Stimulated activated effector memory CD8-positive, alpha-beta T cell treated with anti-CD3 and anti-CD28 coated beads, Interleukin-12 subunit alpha, Interleukin-12 subunit beta, amount 100 ng/mL, for 72 hours (primary cell): ENCODE data around the gene IRF9.

Source experiments
- ATAC-seq: fragments of 150-1000 bp; cut with Tn5 transposase; 2 replicates; pipeline ENCODE4 v1.10.0; 2021
- DNase-seq, 2 donors: peaks; one replicate each; pipeline ENCODE4 v3.0.0; 2021 to 2022; ENCODE audit warnings: low spot score in 2 of 2
- H3K27ac Mint-ChIP-seq: one replicate; pipeline ENCODE4 v1.8.0; 2022; ENCODE audit warnings: mild to moderate bottlenecking, mixed read lengths
- H3K36me3 Mint-ChIP-seq: one replicate; pipeline ENCODE4 v1.8.0; 2022; ENCODE audit warnings: mild to moderate bottlenecking, mixed read lengths
- H3K4me1 Mint-ChIP-seq: one replicate; pipeline ENCODE4 v1.8.0; 2022; ENCODE audit warnings: mixed read lengths
- H3K4me3 Mint-ChIP-seq: one replicate; pipeline ENCODE4 v1.8.0; 2022; ENCODE audit warnings: mild to moderate bottlenecking, mixed read lengths
- H3K9me3 Mint-ChIP-seq: one replicate; pipeline ENCODE4 v1.8.0; 2022; ENCODE audit warnings: mixed read lengths

IRF9 gene

GRCh38 chr14:24150567-24150966, 10.5 kb upstream of the IRF9 start:
- Mint-ChIP-seq H3K27ac (peak overlapping the region; percentile 65), H3K4me1 (peaks cover 41% of the 10 kb centered on the region), H3K36me3 (peaks cover 82% of the 10 kb centered on the region), H3K9me3 (no peaks in the 10 kb centered on the region), H3K4me3 (no peak overlapping the region)
- ATAC-seq (no peak), DNase-seq (no peak)

DNA sequence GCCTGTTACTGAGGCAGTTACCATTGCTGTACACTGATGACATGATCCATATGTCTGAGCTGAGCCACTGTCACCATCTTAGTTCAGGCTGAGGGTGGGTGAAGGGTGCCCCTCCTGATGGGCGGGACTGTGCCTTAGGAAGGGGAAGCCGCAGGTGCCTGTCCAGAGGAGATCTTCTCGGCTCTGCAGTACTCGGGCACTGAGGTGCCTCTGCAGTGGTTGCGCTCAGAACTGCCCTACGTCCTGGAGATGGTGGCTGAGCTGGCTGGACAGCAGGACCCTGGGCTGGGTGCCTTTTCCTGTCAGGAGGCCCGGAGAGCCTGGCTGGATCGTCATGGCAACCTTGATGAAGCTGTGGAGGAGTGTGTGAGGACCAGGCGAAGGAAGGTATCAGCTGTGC, 10.1 kb upstream of the IRF9 start:
- ATAC-seq (no peak), DNase-seq (no peak)
- H3K9me3 Mint-ChIP-seq, result no peaks in the 10 kb centered on the region
- H3K4me1 Mint-ChIP-seq, result peaks cover 38% of the 10 kb centered on the region
- H3K36me3 Mint-ChIP-seq, result peaks cover 82% of the 10 kb centered on the region
- peak overlapping the region; percentile 65 for H3K27ac Mint-ChIP-seq
- no peak overlapping the region for H3K4me3 Mint-ChIP-seq

GRCh38 chr14:24151404-24152080, 9.5 kb upstream of the IRF9 start:
- H3K4me1 Mint-ChIP-seq, result peaks cover 34% of the 10 kb centered on the region
- DNase-seq (no peak), ATAC-seq (no peak)
- no peak overlapping the region for H3K4me3 Mint-ChIP-seq
- peaks cover 82% of the 10 kb centered on the region for H3K36me3 Mint-ChIP-seq
- H3K27ac Mint-ChIP-seq, result peak overlapping the region; percentile 29
- H3K9me3 Mint-ChIP-seq, result no peaks in the 10 kb centered on the region

- ATAC-seq, result no peak
- Mint-ChIP-seq H3K36me3 (peaks cover 100% of the 10 kb centered on the region), H3K27ac (peak overlapping the region; percentile 81), H3K4me3 (no peak overlapping the region), H3K4me1 (peaks cover 14% of the 10 kb centered on the region), H3K9me3 (no peaks in the 10 kb centered on the region)
- no peak for DNase-seq
Observed at GRCh38 chr14:24155100-24155499, 6.0 kb upstream of the IRF9 start.

- ATAC-seq, result no peak
- peak overlapping the region; percentile 79 for H3K27ac Mint-ChIP-seq
- DNase-seq, result no peak
- H3K4me1 Mint-ChIP-seq, result peaks cover 20% of the 10 kb centered on the region
- peaks cover 100% of the 10 kb centered on the region for H3K36me3 Mint-ChIP-seq
- H3K4me3 Mint-ChIP-seq, result no peak overlapping the region
- H3K9me3 Mint-ChIP-seq, result no peaks in the 10 kb centered on the region
Observed at GRCh38 chr14:24156840-24157239, 4.2 kb upstream of the IRF9 start.

GRCh38 chr14:24157331-24157730, 3.7 kb upstream of the IRF9 start:
- DNase-seq, result no peak
- no peak overlapping the region for H3K4me3 Mint-ChIP-seq
- ATAC-seq, result no peak
- H3K9me3 Mint-ChIP-seq, result no peaks in the 10 kb centered on the region
- peaks cover 24% of the 10 kb centered on the region for H3K4me1 Mint-ChIP-seq
- H3K27ac Mint-ChIP-seq, result peak overlapping the region; percentile 79
- peaks cover 100% of the 10 kb centered on the region for H3K36me3 Mint-ChIP-seq

DNA sequence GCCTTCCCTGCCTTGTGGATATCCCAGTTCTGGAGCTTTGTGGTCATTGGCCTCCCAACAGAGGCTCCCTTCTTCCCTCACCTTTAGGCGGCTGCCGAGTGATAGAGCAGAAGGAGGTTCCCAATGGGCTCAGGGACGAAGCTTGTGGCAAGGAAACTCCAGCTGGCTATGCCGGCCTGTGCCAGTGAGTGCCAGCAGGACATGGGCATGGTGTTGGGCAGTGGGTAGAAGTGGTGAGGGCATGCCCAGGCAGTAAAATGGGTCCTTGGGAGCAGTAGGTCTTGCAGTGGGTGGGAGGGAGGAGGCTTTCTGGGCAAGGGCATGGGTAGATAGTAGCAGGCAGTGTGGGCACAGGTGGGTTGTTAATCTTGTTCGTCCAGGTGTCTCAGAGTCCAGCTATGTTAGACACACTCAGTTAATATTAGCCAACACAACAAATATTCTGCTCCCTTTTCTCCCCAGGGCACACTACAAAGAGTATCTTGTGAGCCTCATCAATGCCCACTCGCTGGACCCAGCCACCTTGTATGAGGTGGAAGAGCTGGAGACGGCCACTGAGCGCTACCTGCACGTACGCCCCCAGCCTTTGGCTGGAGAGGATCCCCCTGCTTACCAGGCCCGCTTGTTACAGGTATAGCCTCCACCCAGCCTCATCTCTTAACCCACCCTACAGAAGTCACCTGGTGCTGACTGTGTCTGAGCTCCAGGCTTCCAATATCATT, 1.1 kb upstream of the IRF9 start:
- Mint-ChIP-seq H3K4me1 (peaks cover 49% of the 10 kb centered on the region), H3K9me3 (no peaks in the 10 kb centered on the region), H3K36me3 (peaks cover 100% of the 10 kb centered on the region), H3K4me3 (peak overlapping the region; percentile 94), H3K27ac (peak overlapping the region; percentile 99)
- ATAC-seq (no peak), DNase-seq (no peak)

DNA sequence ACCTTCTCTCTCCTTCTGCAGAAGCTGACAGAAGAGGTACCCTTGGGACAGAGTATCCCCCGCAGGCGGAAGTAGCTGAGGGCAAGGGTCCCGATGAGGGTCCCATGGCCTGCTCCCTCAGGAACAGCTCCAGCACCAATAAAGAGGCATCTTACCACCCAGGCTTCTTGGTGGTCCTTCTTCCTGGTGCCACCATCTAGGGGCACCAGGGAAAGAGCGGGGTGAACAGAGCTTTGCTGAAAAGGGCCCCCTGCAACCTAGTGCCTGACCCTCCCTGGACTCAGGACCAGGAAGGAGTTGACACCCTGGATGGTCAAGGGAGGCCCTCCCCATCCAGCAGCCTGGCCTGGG, 591 bp upstream of the IRF9 start:
- Mint-ChIP-seq H3K36me3 (peaks cover 100% of the 10 kb centered on the region), H3K27ac (peak overlapping the region; percentile 99), H3K4me3 (peak overlapping the region; percentile 94), H3K4me1 (peaks cover 54% of the 10 kb centered on the region), H3K9me3 (no peaks in the 10 kb centered on the region)
- DNase-seq, result no peak
- no peak for ATAC-seq

DNA sequence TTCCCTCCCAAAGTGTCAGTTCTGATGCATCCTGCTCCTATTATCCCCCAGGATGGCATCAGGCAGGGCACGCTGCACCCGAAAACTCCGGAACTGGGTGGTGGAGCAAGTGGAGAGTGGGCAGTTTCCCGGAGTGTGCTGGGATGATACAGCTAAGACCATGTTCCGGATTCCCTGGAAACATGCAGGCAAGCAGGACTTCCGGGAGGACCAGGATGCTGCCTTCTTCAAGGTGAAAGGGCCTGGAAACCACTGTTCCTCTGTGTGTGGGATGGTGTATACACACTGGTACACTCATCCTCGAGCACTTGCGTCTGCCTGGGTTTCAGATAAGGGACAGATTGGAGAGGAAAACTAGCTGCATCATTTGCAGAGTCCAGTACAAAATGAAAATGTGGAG, 1.0 kb downstream of the IRF9 start:
- DNase-seq (no peak), ATAC-seq (no peak)
- H3K27ac Mint-ChIP-seq, result peak overlapping the region; percentile 99
- peak overlapping the region; percentile 94 for H3K4me3 Mint-ChIP-seq
- H3K36me3 Mint-ChIP-seq, result peaks cover 100% of the 10 kb centered on the region
- H3K4me1 Mint-ChIP-seq, result peaks cover 70% of the 10 kb centered on the region
- H3K9me3 Mint-ChIP-seq, result no peaks in the 10 kb centered on the region

- H3K27ac Mint-ChIP-seq, result peak overlapping the region; percentile 99
- ATAC-seq, result no peak
Observed at GRCh38 chr14:24164518-24164991, 3.5 kb downstream of the IRF9 start.

DNA sequence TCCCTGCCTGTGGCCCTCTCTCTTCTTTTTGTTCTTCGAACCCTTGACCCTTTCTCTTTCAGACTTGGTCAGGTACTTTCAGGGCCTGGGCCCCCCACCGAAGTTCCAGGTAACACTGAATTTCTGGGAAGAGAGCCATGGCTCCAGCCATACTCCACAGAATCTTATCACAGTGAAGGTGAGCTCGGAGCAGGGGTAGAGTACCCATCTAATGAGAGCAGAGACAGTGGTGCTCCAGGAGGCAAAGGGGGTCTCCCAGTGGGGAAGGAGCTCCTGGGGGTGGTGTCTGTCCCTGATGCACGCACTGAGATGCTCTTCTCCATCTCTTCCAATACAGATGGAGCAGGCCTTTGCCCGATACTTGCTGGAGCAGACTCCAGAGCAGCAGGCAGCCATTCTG, 4.7 kb downstream of the IRF9 start:
- Mint-ChIP-seq H3K4me3 (no peak overlapping the region), H3K4me1 (peaks cover 72% of the 10 kb centered on the region), H3K36me3 (peaks cover 100% of the 10 kb centered on the region), H3K27ac (peak overlapping the region; percentile 99), H3K9me3 (no peaks in the 10 kb centered on the region)
- no peak for ATAC-seq
- DNase-seq, result no peak

More at GRCh38 chr14:24164518-24164991, 3.5 kb downstream of the IRF9 start:
- peaks cover 100% of the 10 kb centered on the region for H3K36me3 Mint-ChIP-seq
- no peaks in the 10 kb centered on the region for H3K9me3 Mint-ChIP-seq
- DNase-seq, result no peak
- H3K4me3 Mint-ChIP-seq, result peak overlapping the region; percentile 17
- H3K4me1 Mint-ChIP-seq, result peaks cover 82% of the 10 kb centered on the region

- ATAC-seq (no peak), DNase-seq (no peak)
- Mint-ChIP-seq H3K4me1 (peaks cover 71% of the 10 kb centered on the region), H3K27ac (peak overlapping the region; percentile 6), H3K9me3 (no peaks in the 10 kb centered on the region), H3K4me3 (no peak overlapping the region), H3K36me3 (peaks cover 92% of the 10 kb centered on the region)
Observed at GRCh38 chr14:24167469-24168114, 6.5 kb downstream of the IRF9 start.

- H3K9me3 Mint-ChIP-seq, result no peaks in the 10 kb centered on the region
- H3K27ac Mint-ChIP-seq, result peak within 1 kb of the TSS; percentile 86
- peak; percentile 87 for ATAC-seq
- peaks cover 52% of the 10 kb centered on the region for H3K4me1 Mint-ChIP-seq
- peak within 1 kb of the TSS; percentile 84 for H3K4me3 Mint-ChIP-seq
- peak; percentile 43 to 89 for DNase-seq
- H3K36me3 Mint-ChIP-seq, result peaks cover 91% of the 10 kb centered on the region
Observed at GRCh38 chr14:24171422-24172260, 10.6 kb downstream of the IRF9 start, which contains the start of gene REC8. TSS of gene REC8 (plus strand) at chr14:24172080. CDS start at chr14:24172553, 473 bp downstream.

DNA sequence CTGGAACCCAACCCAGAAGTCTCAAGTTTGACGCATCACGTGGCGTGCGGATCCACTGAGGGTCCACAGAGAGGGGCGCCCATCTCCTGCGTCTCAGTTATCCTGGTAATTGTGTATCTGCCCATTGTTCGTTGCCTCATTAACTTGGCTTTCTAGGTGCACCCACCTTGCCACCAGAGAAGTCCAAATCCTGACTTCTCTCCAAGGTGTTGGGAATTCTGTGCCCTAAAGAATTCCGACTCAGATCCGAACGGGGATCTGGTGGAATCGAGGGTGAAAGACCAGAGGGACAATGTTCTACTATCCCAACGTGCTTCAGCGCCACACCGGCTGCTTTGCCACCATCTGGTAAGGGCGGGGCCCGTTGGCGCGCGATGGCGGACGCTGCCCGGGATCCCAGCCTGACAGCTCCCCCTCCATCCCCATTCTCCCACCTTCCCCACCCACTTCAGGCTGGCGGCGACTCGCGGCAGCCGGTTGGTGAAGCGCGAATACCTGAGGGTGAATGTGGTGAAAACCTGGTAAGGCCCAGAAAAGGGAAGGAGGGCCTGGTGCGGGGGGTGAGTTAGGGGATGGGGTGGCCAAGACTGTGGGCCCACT, 11.3 kb downstream of the IRF9 start:
- Mint-ChIP-seq H3K36me3 (peaks cover 91% of the 10 kb centered on the region), H3K4me3 (peak overlapping the region; percentile 84), H3K9me3 (no peaks in the 10 kb centered on the region), H3K4me1 (peaks cover 47% of the 10 kb centered on the region), H3K27ac (peak overlapping the region; percentile 86)
- DNase-seq, result no peak
- no peak for ATAC-seq
